ENCODE data around the gene STRAP. TPM values are rescaled to one million over a fixed set of nuclear protein-coding genes. Genes with fewer than 3 reads are reported as not detected.

The STRAP gene
- polyA plus RNA-seq = 95.5 TPM
- long read RNA-seq, donor 1, transcript STRAP-202 (10 exons, 1,866 nt) = major isoform, 24 of 24 reads
- long read RNA-seq, donor 1, partial matches to known transcripts = 0 of 24 reads
- long read RNA-seq, donor 1, other reads (novel, unspliced or antisense) = 0 of 24 reads
- long read RNA-seq, donor 2, transcript STRAP-202 (10 exons, 1,866 nt) = major isoform, 32 of 45 reads
- long read RNA-seq, donor 2, partial matches to known transcripts = 8 of 45 reads
- long read RNA-seq, donor 2, other reads (novel, unspliced or antisense) = 0 of 45 reads
- long read RNA-seq, donor 3 = 0 reads
- long read RNA-seq, donor 4, partial matches to known transcripts = 0 of 5 reads
- long read RNA-seq, donor 4, other reads (novel, unspliced or antisense) = 0 of 5 reads
- long read RNA-seq, donor 5, transcript STRAP-202 (10 exons, 1,866 nt) = major isoform, 21 of 30 reads
- long read RNA-seq, donor 5, partial matches to known transcripts = 6 of 30 reads
- long read RNA-seq, donor 5, other reads (novel, unspliced or antisense) = 0 of 30 reads
- long read RNA-seq, donor 6, transcript STRAP-202 (10 exons, 1,866 nt) = major isoform, 37 of 44 reads
- long read RNA-seq, donor 6, partial matches to known transcripts = 7 of 44 reads
- long read RNA-seq, donor 6, other reads (novel, unspliced or antisense) = 0 of 44 reads
- long read RNA-seq, donor 7, transcript STRAP-202 (10 exons, 1,866 nt) = major isoform, 20 of 31 reads
- long read RNA-seq, donor 7, partial matches to known transcripts = 8 of 31 reads
- long read RNA-seq, donor 7, other reads (novel, unspliced or antisense) = 0 of 31 reads
- long read RNA-seq, donor 8, transcript STRAP-202 (10 exons, 1,866 nt) = major isoform, 42 of 61 reads
- long read RNA-seq, donor 8, partial matches to known transcripts = 14 of 61 reads
- long read RNA-seq, donor 8, other reads (novel, unspliced or antisense) = 0 of 61 reads
- long read RNA-seq, donor 9, transcript STRAP-202 (10 exons, 1,866 nt) = major isoform, 33 of 49 reads
- long read RNA-seq, donor 9, partial matches to known transcripts = 15 of 49 reads
- long read RNA-seq, donor 9, other reads (novel, unspliced or antisense) = 0 of 49 reads
- long read RNA-seq, donor 10, transcript STRAP-202 (10 exons, 1,866 nt) = major isoform, 46 of 58 reads
- long read RNA-seq, donor 10, partial matches to known transcripts = 11 of 58 reads
- long read RNA-seq, donor 10, other reads (novel, unspliced or antisense) = 0 of 58 reads
- long read RNA-seq, donor 11, transcript STRAP-202 (10 exons, 1,866 nt) = major isoform, 33 of 55 reads
- long read RNA-seq, donor 11, partial matches to known transcripts = 21 of 55 reads
- long read RNA-seq, donor 11, other reads (novel, unspliced or antisense) = 0 of 55 reads

DNA sequence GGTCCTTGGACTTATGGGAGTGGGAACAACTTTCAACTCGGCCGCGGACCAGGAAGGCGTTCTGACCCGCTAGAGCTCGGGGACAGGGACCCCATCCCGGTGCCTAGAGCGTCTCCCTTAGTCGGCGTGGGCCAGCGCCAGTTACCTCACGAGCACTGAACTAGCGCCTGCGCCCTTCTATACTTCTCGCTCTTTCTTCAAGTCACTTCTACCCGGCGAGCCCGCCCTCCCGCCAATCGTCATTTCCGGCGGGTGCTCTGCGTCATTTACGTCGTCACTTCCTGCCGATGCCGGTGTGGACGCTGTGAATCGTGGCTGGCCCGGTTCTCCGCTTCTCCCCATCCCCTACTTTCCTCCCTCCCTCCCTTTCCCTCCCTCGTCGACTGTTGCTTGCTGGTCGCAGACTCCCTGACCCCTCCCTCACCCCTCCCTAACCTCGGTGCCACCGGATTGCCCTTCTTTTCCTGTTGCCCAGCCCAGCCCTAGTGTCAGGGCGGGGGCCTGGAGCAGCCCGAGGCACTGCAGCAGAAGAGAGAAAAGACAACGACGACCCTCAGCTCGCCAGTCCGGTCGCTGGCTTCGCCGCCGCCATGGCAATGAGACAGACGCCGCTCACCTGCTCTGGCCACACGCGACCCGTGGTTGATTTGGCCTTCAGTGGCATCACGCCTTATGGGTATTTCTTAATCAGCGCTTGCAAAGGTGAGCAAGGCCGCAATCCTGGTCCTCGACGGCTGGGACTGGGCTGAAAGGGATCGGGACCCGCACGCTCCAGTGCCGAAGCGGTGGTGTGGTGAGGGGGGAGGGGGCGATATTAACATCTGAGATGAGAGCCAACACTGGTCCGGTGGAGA lies at the start of gene STRAP:
Gene STRAP (plus strand): TSS at position 270 of the 854 bp plus-strand sequence. CDS start 321 bp downstream, at position 591.
- Histone ChIP-seq H3K27me3 (ENCODE audit: control insufficient read depth, insufficient read depth, low read length) (no peaks in the 10 kb centered on the region), H3K27ac (ENCODE audit: low read length) (peak within 1 kb of the TSS; percentile 96), H3K9me3 (ENCODE audit: control insufficient read depth, low read depth, low read length) (no peaks in the 10 kb centered on the region), H3K4me1 (ENCODE audit: control insufficient read depth, insufficient read depth, low read length) (peaks cover 5% of the 10 kb centered on the region), H3K36me3 (ENCODE audit: control insufficient read depth, insufficient read depth, low read length) (peaks cover 3% of the 10 kb centered on the region), H3K4me3 (ENCODE audit: low read length) (peak within 1 kb of the TSS; percentile 93)
- peak; percentile 97 to 98 for DNase-seq
- no CpG with 5 or more reads among the region's 63 CpGs for WGBS (ENCODE audit: insufficient coverage, low lambda C conversion rate)

DNA sequence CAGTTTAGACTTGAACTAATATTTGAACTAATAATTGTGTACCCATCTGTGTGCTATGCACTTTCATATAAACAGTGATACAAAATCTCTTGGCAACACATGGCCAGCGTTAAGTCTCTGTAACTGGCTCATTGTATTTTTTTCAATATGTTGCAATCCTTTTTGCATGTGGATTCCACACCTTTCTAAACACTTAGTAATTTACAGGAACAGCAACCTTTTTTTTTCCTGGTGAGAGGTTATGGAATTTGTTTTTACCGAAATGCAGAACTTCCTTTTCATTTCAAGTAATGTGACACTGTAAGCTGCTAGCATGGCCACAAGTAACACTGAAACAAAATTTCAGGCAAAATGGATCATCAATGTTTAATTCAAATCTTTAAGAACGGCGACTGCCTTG lies 47.6 kb upstream of the STRAP start:
- Histone ChIP-seq H3K9me3 (ENCODE audit: control insufficient read depth, low read depth, low read length) (no peaks in the 10 kb centered on the region), H3K27me3 (ENCODE audit: control insufficient read depth, insufficient read depth, low read length) (no peaks in the 10 kb centered on the region), H3K4me1 (ENCODE audit: control insufficient read depth, insufficient read depth, low read length) (no peaks in the 10 kb centered on the region), H3K36me3 (ENCODE audit: control insufficient read depth, insufficient read depth, low read length) (no peaks in the 10 kb centered on the region), H3K27ac (ENCODE audit: low read length) (no peak overlapping the region), H3K4me3 (ENCODE audit: low read length) (no peak overlapping the region)
- DNase-seq = no peak
- WGBS (ENCODE audit: insufficient coverage, low lambda C conversion rate) = 81% methylated on average over 4 of the region's 4 CpGs

DNA sequence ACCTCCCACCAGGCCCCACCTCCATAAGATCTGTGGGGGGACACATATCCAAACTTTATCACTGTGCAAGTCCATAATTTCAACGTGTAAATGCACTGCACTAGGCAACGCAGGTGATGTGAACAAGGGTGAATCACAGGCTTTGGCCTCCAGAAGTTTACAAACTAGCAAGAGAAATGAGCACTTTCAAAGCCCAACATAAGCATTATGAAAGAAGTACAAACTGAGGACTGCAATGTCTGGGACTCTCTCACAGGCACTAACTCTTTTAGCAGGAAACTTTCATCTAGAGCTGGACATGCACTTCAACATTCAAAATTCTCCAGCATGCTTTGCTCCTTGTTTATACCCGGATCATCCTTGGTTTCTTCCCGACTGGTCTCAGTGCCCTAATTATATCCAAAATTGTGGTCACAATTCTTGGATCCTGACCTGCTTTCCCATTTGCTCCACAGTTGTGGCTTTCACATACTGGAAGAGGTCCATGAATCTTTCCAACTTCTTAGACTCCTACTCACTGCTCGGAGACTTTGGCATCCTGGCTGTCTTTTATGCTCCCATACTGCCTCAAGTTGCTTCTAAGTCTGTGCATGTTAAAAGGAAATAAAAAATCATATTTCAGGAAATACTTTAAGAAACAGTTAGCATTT lies 44.9 kb upstream of the STRAP start:
- Histone ChIP-seq H3K4me1 (ENCODE audit: control insufficient read depth, insufficient read depth, low read length) (no peaks in the 10 kb centered on the region), H3K27me3 (ENCODE audit: control insufficient read depth, insufficient read depth, low read length) (no peaks in the 10 kb centered on the region), H3K9me3 (ENCODE audit: control insufficient read depth, low read depth, low read length) (no peaks in the 10 kb centered on the region), H3K4me3 (ENCODE audit: low read length) (no peak overlapping the region), H3K36me3 (ENCODE audit: control insufficient read depth, insufficient read depth, low read length) (no peaks in the 10 kb centered on the region), H3K27ac (ENCODE audit: low read length) (no peak overlapping the region)
- 86% methylated on average over 2 of the region's 5 CpGs for WGBS (ENCODE audit: insufficient coverage, low lambda C conversion rate)
- no peak for DNase-seq

DNA sequence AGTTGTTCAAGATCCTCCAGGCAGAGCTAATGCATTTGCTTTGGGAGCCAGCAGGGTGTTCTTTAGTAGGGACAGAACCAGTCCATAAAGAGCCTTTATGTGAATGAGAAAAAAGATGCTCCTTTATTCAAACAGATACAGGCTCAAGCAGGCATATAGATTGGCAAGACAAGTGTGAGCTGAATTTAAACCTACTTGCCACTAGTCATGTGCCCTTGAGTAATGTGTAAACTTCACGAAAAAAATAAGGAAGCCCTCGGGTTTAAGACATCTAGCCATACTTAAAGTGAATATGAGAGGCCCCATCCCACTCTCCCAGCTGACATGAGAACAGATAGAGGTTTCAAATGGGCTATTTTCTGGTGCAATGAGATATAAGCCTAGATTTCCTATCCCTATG lies 43.1 kb upstream of the STRAP start:
- WGBS (ENCODE audit: insufficient coverage, low lambda C conversion rate) = no CpG with 5 or more reads among the region's 2 CpGs
- H3K4me3 ChIP-seq (ENCODE audit: low read length) = no peak overlapping the region
- H3K4me1 ChIP-seq (ENCODE audit: control insufficient read depth, insufficient read depth, low read length) = no peaks in the 10 kb centered on the region
- no peaks in the 10 kb centered on the region for H3K36me3 ChIP-seq (ENCODE audit: control insufficient read depth, insufficient read depth, low read length)
- no peak overlapping the region for H3K27ac ChIP-seq (ENCODE audit: low read length)
- H3K9me3 ChIP-seq (ENCODE audit: control insufficient read depth, low read depth, low read length) = no peaks in the 10 kb centered on the region
- no peaks in the 10 kb centered on the region for H3K27me3 ChIP-seq (ENCODE audit: control insufficient read depth, insufficient read depth, low read length)
- DNase-seq = no peak

DNA sequence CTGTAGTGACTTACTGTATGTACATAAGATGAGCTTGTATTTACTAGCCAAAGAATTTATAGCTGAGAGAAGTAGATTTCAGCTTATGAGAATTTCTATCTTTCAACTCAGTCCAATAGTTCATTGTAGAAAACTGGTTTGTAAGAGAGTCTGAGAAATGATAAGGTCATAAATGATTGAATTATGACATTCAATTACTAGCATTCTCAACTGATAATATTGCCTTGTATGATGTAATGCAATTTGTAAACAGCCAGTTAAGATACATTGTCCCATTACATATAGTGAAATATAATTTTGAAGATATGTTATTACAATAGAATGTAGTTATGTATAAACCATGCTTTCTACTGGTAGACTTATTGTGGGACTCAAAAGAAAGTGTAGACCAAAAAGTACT lies 42.5 kb upstream of the STRAP start:
- H3K27ac ChIP-seq (ENCODE audit: low read length) = no peak overlapping the region
- DNase-seq = peak in 1 of 2 donors; percentile 39

GRCh38 chr12:15842108-15842507 lies 40.1 kb upstream of the STRAP start:
- Histone ChIP-seq H3K4me3 (ENCODE audit: low read length) (no peak overlapping the region), H3K36me3 (ENCODE audit: control insufficient read depth, insufficient read depth, low read length) (no peaks in the 10 kb centered on the region), H3K27ac (ENCODE audit: low read length) (no peak overlapping the region), H3K4me1 (ENCODE audit: control insufficient read depth, insufficient read depth, low read length) (no peaks in the 10 kb centered on the region), H3K27me3 (ENCODE audit: control insufficient read depth, insufficient read depth, low read length) (no peaks in the 10 kb centered on the region), H3K9me3 (ENCODE audit: control insufficient read depth, low read depth, low read length) (no peaks in the 10 kb centered on the region)
- no peak for DNase-seq
- WGBS (ENCODE audit: insufficient coverage, low lambda C conversion rate) = no CpG with 5 or more reads among the region's 3 CpGs

More for the DNA sequence above, 42.5 kb upstream of the STRAP start:
- H3K9me3 ChIP-seq (ENCODE audit: control insufficient read depth, low read depth, low read length) = no peaks in the 10 kb centered on the region
- no peak overlapping the region for H3K4me3 ChIP-seq (ENCODE audit: low read length)
- H3K27me3 ChIP-seq (ENCODE audit: control insufficient read depth, insufficient read depth, low read length) = no peaks in the 10 kb centered on the region
- no peaks in the 10 kb centered on the region for H3K4me1 ChIP-seq (ENCODE audit: control insufficient read depth, insufficient read depth, low read length)
- H3K36me3 ChIP-seq (ENCODE audit: control insufficient read depth, insufficient read depth, low read length) = no peaks in the 10 kb centered on the region

DNA sequence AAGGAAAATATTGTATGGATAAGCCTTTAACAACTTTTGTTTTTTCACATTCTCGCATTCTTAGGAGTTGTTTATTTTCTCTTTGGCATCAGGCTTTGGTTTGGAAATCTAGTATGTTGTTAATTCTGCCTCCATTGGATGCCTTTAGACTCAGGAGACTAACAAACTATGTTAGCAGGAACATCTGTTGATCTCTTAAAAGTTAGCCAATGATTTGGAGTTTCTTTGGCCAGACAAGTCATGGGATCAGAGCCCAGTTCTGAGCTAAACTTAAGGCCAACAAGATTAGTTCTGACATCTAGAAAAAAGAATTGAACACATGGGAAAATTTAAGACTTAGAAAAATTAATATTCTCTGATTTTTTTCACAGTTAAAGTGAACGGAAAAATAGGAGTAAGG lies 35.3 kb upstream of the STRAP start:
- DNase-seq = peak in 1 of 2 donors; percentile 13
- WGBS (ENCODE audit: insufficient coverage, low lambda C conversion rate) = 85% methylated on average over 2 of the region's 2 CpGs

GRCh38 chr12:15848606-15849005 lies 33.6 kb upstream of the STRAP start:
- no peak overlapping the region for H3K4me3 ChIP-seq (ENCODE audit: low read length)
- DNase-seq = no peak
- no peaks in the 10 kb centered on the region for H3K36me3 ChIP-seq (ENCODE audit: control insufficient read depth, insufficient read depth, low read length)
- no CpG with 5 or more reads among the region's 1 CpG for WGBS (ENCODE audit: insufficient coverage, low lambda C conversion rate)
- no peaks in the 10 kb centered on the region for H3K4me1 ChIP-seq (ENCODE audit: control insufficient read depth, insufficient read depth, low read length)
- H3K27ac ChIP-seq (ENCODE audit: low read length) = no peak overlapping the region
- H3K9me3 ChIP-seq (ENCODE audit: control insufficient read depth, low read depth, low read length) = no peaks in the 10 kb centered on the region
- H3K27me3 ChIP-seq (ENCODE audit: control insufficient read depth, insufficient read depth, low read length) = no peaks in the 10 kb centered on the region

More for the DNA sequence above, 35.3 kb upstream of the STRAP start:
- Histone ChIP-seq H3K4me3 (ENCODE audit: low read length) (no peak overlapping the region), H3K4me1 (ENCODE audit: control insufficient read depth, insufficient read depth, low read length) (no peaks in the 10 kb centered on the region), H3K36me3 (ENCODE audit: control insufficient read depth, insufficient read depth, low read length) (no peaks in the 10 kb centered on the region), H3K27ac (ENCODE audit: low read length) (no peak overlapping the region), H3K9me3 (ENCODE audit: control insufficient read depth, low read depth, low read length) (no peaks in the 10 kb centered on the region), H3K27me3 (ENCODE audit: control insufficient read depth, insufficient read depth, low read length) (no peaks in the 10 kb centered on the region)

DNA sequence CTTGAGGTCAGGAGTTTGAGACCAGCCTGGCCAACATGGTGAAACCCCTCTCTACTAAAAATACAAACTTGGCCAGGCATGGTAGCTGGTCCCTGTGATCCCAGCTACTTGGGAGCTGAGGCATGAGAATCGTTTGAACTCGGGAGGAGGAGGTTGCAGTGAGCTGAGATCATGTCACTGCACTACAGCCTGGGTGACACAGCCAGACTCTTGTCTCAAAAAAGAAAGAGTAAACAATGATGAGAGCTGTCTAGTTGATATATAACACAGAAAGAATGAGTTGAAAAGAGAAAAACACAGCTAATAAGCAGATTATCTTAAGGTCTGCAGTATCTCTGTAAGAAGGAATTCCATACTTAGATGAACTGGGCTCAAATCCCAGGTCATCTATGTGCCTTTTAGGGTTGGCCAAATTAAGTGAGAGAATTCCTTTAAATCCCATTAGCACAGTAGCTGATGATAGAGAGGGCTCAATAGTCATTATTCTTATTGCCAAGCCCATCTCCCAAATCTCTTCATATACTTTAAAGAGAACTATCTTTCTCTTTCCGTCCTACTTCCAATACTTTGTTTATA lies 31.1 kb upstream of the STRAP start:
- WGBS (ENCODE audit: insufficient coverage, low lambda C conversion rate) = 100% methylated on average over 1 of the region's 3 CpGs
- H3K36me3 ChIP-seq (ENCODE audit: control insufficient read depth, insufficient read depth, low read length) = no peaks in the 10 kb centered on the region
- no peaks in the 10 kb centered on the region for H3K27me3 ChIP-seq (ENCODE audit: control insufficient read depth, insufficient read depth, low read length)
- no peaks in the 10 kb centered on the region for H3K9me3 ChIP-seq (ENCODE audit: control insufficient read depth, low read depth, low read length)
- no peak overlapping the region for H3K27ac ChIP-seq (ENCODE audit: low read length)
- no peak for DNase-seq
- no peak overlapping the region for H3K4me3 ChIP-seq (ENCODE audit: low read length)
- H3K4me1 ChIP-seq (ENCODE audit: control insufficient read depth, insufficient read depth, low read length) = no peaks in the 10 kb centered on the region
